Activated T-helper 1 cell treated with Interleukin-2 at 50 U/mL for 16 hours (primary cell): ENCODE data around the gene APOB.

Experiments
- DNase-seq: peaks from one replicate; pipeline ENCODE4 v3.0.0-alpha.2; 2020; ENCODE audit warnings: low read depth

APOB gene

DNA sequence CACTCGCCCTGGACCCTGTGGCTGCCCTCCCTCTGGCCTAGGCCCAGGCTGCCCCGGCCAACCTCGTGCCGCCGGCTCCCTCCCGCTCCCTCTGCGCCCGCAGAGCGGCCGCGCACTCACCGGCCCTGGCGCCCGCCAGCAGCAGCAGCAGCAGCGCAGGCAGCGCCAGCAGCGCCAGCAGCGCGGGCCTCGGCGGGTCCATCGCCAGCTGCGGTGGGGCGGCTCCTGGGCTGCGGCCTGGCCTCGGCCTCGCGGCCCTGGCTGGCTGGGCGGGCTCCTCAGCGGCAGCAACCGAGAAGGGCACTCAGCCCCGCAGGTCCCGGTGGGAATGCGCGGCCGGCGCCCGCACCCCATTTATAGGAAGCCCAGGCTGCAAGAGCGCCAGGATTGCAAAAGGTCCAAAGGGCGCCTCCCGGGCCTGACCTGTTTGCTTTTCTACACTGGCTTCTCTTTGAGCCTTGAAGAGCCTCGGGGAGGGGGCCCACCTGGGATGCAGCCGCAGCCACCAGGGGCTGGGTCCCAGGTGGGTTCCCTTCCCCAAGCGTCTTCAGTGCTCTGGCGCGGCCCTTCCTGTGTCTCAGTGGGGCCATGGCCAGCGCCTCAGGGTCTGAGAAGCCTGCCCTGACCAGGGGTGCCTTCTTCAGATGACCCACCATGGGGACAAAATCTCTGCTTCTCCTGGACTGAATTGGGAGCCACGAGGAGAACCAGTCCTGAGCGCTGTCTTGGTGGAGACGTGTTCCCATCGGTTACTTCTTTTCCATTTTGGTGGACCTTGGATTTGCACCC, at the start of gene APOB:
TSS of gene APOB (minus strand) at position 330 of the 789 bp plus-strand sequence. CDS start at position 202, 128 bp downstream.
- DNase-seq, result no peak

GRCh38 chr2:21092308-21092869, 48.5 kb upstream of the APOB start:
- no peak for DNase-seq

DNA sequence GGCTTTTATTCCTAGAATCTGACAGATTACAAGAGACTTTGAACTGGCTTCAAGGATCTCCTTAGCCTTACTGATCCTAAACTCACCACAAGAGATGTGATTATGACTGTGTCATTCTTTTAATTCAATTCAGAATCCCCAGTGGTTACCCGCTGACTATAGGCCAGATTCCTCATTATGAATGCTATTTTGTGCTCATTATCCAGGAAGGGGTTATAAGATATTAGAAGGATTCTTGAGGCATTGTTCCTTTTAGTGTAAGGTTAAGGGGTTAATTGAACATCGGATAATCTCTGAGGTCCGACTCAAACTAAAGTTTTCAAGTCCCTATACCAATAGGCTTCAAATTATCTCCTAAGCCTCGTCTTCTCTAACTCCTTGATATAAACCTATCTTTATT, 40.5 kb upstream of the APOB start:
- no peak for DNase-seq

- DNase-seq, result no peak
Measured at GRCh38 chr2:21083482-21083881, 39.6 kb upstream of the APOB start.

DNA sequence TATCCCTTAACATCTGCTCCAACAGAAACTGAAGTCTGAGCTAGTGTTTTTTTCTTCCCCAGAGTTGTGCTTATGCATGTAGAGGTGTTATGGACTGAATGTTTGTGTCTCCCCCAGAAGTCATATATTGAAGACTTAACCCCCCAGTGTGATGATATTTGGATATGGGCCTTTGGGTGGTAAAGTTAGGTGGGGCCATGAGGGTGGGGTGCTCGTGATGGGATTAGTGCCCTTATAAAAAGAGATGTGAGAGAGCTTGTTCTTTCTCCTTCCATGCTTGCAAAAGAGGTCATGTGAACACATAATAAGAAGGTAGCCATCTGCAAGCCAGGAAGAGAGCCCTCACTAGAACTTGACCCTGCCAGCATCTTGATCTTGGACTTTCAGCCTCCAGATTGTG, 34.4 kb upstream of the APOB start:
- DNase-seq, result no peak

DNA sequence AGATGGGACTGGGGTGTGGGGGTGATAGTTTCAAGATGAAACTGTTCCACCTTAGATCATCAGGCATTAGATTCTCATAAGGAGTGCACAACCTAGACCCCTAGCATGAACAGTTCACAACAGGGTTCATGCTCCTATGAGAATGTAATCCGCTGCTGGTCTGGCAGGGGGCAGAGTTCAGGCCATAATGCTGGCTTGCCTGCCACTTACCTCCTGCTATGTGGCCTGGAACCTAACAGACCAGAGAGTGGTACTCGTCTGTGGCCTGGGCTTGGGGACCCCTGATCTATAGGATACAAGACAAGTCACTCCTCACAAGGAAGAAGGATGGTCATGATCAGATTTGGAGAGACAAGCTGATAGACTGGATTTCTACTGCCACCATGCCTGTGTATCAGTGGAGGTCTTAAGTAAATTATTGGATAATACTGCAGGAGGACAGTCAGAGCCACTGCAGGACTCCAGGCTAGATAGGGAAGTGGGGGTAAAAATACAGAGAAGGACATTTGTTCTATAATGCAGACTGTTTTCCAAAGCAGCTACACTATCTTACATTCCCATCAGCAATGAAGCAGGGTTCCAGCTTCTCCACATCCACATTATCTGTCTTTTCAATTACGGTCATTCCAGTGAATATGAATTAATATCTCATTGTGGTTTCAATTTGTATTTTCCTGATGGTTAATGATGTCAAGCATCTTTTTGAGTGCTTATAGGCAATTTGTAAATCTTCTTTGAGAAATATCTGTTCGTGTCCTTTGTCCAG, 28.8 kb upstream of the APOB start:
- DNase-seq, result no peak

- DNase-seq, result no peak
Measured at GRCh38 chr2:21070341-21071257, 26.7 kb upstream of the APOB start.

- no peak for DNase-seq
Measured at GRCh38 chr2:21069746-21070340, 26.0 kb upstream of the APOB start.

DNA sequence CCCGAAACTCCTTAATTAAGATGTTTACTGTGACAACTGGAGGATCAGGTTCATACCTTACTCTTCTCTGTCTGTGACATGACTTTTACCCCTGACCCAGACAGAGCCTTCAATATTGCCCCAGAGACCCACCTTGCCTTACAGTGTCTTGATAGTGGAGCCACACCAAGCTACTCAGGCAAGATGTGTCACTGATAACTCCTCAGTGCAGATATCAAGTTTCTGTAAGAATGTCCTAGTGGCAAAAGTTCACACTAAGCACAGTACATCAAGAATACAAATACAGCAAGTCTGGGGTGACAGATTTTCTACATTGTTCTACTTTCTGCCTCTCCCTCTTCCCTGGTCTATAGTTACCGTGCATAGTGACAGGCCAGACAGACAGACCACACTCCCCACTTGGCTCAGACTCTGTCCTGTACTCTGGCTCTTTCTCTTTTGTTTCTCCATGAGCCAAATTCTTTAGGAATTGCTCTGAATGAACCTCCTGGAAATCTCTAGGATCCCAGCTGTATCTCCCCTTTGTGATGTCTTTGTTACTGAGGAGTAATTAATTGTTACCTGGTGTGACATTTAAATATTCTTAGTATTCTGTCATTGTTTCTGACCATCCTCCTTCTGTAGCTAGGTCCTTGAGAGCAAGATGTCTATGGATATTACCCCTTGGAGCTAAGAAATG, 24.1 kb upstream of the APOB start:
- DNase-seq, result no peak

GRCh38 chr2:21067125-21067524, 23.3 kb upstream of the APOB start:
- DNase-seq, result no peak

DNA sequence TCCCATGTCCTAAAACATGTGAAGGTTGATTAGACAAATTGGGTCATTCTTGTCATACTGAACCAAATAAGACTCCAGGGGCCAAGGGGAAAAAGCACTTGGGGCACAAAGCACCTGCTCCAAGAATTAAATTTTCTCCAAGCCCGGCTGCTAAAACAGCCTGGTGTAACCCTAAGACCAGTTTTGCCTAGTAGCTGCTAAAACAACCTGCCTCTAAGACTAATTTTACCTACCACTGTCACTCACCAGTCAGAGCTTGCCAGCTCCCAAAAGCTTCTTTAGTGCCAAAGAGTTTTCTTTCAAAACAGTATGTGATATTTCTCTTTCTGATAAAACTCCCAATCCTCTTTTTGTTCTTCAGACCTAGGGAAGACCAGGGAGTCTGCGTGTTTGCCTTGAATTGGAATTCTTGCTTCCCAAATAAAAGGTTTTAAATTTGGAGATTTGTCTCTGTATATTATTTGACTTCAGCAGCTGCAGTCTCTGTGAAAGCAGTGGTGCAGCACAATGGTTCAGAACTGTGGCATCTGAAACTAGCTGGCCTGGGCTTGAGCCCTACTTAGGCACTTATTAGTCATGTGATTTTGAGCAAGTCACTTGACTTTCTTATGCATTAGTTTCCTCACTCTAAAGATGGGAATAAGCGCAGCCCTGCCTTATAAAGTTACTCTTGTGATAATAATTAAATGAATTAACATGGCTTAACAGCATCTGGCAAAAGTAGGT, 16.2 kb upstream of the APOB start:
- no peak for DNase-seq

DNA sequence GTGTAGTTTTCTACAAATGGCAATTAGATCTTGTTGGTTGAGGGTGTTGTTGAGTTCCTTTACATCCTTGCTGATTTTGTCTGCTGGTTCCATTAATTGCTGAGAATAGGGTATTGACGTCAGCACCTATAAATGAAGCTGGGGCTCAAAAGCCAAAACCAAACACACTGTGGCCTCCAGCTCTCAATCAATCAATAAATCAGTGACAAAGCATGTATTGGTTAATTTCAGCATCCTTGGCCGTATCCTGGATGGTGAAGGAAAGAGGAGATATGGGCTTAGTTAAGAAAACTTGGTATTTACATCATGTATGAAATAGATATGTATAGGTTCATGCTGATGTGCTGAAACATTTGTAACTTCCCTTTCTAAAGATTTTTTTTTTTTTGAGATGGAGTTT, 13.2 kb upstream of the APOB start:
- DNase-seq, result no peak

- DNase-seq, result no peak
Measured at GRCh38 chr2:21055879-21056790, 12.3 kb upstream of the APOB start.

- DNase-seq, result no peak
Measured at GRCh38 chr2:21055451-21055850, 11.6 kb upstream of the APOB start.

GRCh38 chr2:21054011-21054410, 10.1 kb upstream of the APOB start:
- DNase-seq, result no peak

DNA sequence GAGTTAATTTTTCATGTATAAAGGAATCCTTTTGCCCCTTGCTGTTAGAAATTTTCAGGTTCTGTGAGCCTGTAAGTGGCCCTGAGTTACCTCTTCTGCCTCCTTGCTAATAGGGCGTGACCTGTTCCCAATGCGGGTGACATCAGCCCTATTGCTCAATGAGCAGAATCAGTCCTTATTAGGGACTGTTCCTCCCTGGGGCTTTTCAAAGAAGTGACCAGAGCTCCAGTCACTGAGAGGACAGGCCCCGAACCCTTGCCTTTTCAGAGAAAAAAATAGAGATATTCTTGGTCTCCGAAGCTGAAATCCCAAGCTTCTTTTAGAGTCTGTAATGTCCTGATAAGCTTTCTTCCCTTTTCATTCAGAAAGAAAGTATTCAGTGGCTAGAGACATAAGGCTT, 8.2 kb upstream of the APOB start:
- DNase-seq, result no peak

DNA sequence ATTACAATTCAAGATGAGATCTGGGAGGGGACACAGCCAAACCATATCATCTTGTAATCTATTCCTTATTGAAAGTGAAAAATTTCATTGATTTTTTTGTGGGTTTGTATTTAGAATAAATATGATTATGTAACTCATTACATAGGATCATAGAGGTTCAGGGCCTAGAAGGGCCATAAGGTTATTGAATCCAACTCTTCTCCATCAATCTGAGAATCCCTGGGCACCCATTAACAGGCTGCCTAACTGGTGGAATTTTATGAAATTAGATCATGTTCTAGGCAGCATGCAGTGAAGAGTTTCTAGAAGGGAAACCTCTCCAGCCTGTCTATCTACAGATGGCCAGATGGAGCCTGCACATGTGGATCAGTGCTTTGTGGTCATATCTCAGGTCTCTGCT, 6.3 kb upstream of the APOB start:
- no peak for DNase-seq

DNA sequence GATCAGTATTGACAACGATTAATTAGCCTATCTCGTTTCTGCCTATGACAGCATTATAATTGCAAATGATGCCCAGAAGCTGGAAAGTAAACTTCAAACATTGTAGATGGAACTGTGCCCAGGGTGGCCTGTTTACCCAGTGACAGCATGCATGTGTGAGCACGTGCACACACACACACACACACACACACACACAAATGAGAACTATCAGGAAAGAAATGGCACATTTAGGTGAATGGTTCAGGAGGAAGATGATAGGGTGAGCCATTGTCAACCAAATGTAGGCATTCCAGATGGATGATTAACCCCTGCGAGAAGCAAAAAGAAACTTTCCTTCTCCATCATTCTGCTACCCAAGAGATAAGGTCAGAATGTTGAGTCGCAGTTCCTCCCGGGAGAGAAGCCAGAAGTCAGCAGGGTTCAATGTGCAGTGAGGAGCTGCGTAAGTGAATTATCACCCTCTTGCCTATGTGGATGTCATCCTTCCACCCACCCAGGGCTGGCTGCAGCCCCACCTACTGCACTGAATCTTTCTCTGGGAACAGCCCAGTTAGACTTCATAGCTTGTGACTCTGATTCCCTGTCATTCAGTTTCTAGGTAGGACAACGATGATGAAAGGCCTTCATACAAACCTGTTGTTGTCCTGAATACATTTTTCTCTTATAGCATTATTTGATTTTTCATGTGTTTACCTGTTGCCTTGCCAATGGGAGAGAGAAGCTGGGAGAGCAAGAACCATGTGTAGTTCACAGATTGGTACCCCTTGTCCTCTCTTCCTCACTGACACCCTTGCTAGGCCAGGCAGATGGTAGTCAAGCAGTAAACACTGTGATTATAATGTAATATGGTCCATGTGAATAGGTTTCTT, 3.5 kb upstream of the APOB start:
- no peak for DNase-seq
